Mucosa of gallbladder (tissue), 1 donor: ENCODE measurements around the gene OSCP1. TPM values are rescaled to one million over a fixed set of nuclear protein-coding genes. Genes with fewer than 3 reads are reported as not detected.

ENCODE experiments used
- DNase-seq: peaks from one replicate; pipeline ENCODE4 v3.0.0-alpha.2; 2020; ENCODE audit warnings: low spot score
- total RNA-seq: library from RNA; stranded (reverse); gene quantifications from one replicate; pipeline ENCODE4 v1.2.1, GENCODE V29; 2021
- donor health status: DM: no; HTN: no; CAD: no.

Gene OSCP1
- total RNA-seq, 1 donor from 2014 or later, result 17.1 TPM

GRCh38 chr1:36446746-36447145 is 3.5 kb downstream of the OSCP1 start:
- no peak for DNase-seq

GRCh38 chr1:36446271-36446670 is 4.0 kb downstream of the OSCP1 start:
- DNase-seq, result no peak

- DNase-seq, result no peak
Observed at GRCh38 chr1:36443297-36443696, 7.0 kb downstream of the OSCP1 start.

- DNase-seq, result no peak
Observed at GRCh38 chr1:36442337-36442736, 7.9 kb downstream of the OSCP1 start.

- DNase-seq, result no peak
Observed at GRCh38 chr1:36440646-36441045, 9.6 kb downstream of the OSCP1 start.

GRCh38 chr1:36440044-36440443 is 10.2 kb downstream of the OSCP1 start:
- DNase-seq, result no peak

- no peak for DNase-seq
Observed at GRCh38 chr1:36438715-36439114, 11.5 kb downstream of the OSCP1 start.

GRCh38 chr1:36436821-36437220 is 13.4 kb downstream of the OSCP1 start:
- no peak for DNase-seq

- DNase-seq, result no peak
Observed at GRCh38 chr1:36433102-36433501, 17.1 kb downstream of the OSCP1 start.

- DNase-seq, result peak; percentile 51
Observed at GRCh38 chr1:36432616-36433015, 17.6 kb downstream of the OSCP1 start.

GRCh38 chr1:36425791-36426190 is 24.5 kb downstream of the OSCP1 start:
- no peak for DNase-seq

- no peak for DNase-seq
Observed at GRCh38 chr1:36421649-36422048, 28.6 kb downstream of the OSCP1 start.

GRCh38 chr1:36420836-36421317 is 29.4 kb downstream of the OSCP1 start:
- peak; percentile 91 for DNase-seq

- DNase-seq, result no peak
Observed at GRCh38 chr1:36420409-36420808, 29.8 kb downstream of the OSCP1 start.

- no peak for DNase-seq
Observed at GRCh38 chr1:36419569-36419968, 30.7 kb downstream of the OSCP1 start.

- DNase-seq, result no peak
Observed at GRCh38 chr1:36419140-36419539, 31.1 kb downstream of the OSCP1 start.

GRCh38 chr1:36417931-36418330 is 32.3 kb downstream of the OSCP1 start:
- no peak for DNase-seq

GRCh38 chr1:36415661-36416326 is 34.5 kb downstream of the OSCP1 start:
- DNase-seq, result no peak

- no peak for DNase-seq
Observed at GRCh38 chr1:36414384-36414783, 35.9 kb downstream of the OSCP1 start.

- DNase-seq, result peak; percentile 28
Observed at GRCh38 chr1:36411674-36412648, 38.3 kb downstream of the OSCP1 start.

GRCh38 chr1:36408479-36408878 is 41.8 kb downstream of the OSCP1 start:
- no peak for DNase-seq

- DNase-seq, result no peak
Observed at GRCh38 chr1:36406440-36406839, 43.8 kb downstream of the OSCP1 start.

GRCh38 chr1:36402504-36402890 is 47.8 kb downstream of the OSCP1 start:
- DNase-seq, result no peak
